GM19372 (cell line): ENCODE results near the gene RAB3IL1.
A peak's percentile ranks its signal among the peaks of the same experiment; 100 is the strongest.
"Not testable (repeated sequence)": the region's sequence is repeated elsewhere in the genome, so short reads cannot be mapped to it uniquely, and the experiment has no call there.

Experiments used
- ATAC-seq: cut with Tn5 transposase; IDR thresholded peaks from one replicate; pipeline ENCODE4 v1.9.1; 2021; ENCODE audit warnings: mild to moderate bottlenecking, low read depth, moderate library complexity; ENCODE audit not compliant: unreplicated experiment

Gene RAB3IL1

DNA sequence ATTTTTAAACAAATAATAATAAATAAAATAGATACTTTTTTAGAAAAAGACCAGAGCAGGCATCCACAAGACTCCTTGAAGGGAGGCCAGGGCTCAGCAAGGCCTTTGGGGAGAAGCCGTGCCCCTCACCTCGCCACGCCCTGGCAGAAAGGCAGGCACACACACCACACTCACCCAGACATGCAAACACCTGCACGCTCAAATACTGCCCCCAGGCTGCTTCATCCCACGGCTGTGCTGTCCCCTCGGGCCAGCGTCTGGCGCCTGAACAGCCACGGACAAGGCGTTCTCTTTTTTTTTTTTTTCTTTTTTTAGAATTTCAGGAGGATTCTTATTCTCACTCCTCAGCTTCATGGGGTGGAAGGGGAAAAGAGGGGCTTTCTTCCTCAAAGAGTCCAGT lies 27.5 kb downstream of the RAB3IL1 start:
- no peak for ATAC-seq

DNA sequence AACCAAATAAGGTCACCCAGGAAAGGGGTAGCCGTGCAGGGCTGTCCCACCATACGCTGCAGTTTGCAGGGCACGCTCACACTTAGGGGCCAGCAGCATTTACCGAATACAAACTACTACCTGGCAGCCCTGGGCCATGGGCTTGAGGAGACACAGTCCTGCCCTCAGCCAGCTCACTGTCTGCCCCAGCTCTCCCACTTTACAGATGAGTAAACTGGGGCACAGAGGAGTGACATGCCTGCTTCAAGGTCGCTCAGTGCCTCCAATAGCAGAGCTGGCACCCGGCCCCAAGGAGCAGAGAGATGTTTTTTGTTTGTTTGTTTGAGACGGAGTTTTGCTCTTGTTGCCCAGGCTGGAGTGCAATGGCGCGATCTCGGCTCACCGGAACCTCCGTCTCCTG lies 28.8 kb downstream of the RAB3IL1 start:
- ATAC-seq, result no peak

DNA sequence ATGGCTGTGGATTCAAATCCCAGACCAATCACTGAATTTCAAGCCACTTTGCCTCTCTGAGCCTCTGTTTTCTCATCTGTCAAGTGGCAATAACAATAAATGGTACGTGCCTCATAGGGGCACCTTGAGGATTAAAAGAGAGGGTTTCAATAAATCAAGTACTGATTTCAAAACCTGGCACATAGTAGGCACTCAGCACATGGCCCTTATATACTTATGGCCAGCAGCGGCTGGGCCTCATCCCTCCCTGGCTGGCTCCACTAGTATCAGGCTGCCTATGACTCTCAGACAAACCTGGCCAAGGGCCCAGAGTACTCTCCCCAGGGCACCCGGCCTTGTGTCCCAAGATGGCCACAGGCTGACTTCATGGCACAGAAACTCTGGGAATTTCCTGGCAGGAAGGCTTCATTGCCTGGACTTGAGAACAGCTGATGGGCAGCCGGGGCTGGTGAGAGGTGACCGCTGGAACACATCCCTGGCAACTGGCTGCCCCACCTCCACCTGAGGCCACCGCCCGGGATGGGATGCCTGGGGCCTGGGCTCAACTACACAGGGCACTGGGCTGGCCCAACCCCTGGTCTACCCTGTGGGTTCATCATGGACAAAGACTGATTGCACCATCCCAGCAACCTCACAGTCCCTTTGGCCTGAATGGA lies 29.4 kb downstream of the RAB3IL1 start:
- no peak for ATAC-seq

DNA sequence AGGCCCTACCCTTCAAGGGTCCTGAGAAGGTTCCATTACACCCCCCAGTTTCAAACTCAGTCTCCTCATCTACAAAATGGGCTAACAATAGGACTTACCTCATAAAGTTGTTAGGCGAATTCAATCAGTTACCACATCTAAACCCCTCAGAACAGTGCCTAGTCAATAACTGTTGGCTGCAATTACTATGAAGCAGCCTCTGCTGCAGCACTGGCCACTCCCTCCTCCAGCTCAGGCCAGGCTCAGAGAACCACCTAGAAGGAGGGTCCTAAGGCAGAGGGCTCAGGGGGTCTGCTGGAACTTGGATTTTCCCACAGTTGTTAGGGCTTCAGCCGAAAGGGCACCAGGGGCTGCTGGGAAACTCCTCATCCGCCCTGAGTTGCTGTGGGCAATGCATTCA lies 30.7 kb downstream of the RAB3IL1 start:
- ATAC-seq, result no peak

DNA sequence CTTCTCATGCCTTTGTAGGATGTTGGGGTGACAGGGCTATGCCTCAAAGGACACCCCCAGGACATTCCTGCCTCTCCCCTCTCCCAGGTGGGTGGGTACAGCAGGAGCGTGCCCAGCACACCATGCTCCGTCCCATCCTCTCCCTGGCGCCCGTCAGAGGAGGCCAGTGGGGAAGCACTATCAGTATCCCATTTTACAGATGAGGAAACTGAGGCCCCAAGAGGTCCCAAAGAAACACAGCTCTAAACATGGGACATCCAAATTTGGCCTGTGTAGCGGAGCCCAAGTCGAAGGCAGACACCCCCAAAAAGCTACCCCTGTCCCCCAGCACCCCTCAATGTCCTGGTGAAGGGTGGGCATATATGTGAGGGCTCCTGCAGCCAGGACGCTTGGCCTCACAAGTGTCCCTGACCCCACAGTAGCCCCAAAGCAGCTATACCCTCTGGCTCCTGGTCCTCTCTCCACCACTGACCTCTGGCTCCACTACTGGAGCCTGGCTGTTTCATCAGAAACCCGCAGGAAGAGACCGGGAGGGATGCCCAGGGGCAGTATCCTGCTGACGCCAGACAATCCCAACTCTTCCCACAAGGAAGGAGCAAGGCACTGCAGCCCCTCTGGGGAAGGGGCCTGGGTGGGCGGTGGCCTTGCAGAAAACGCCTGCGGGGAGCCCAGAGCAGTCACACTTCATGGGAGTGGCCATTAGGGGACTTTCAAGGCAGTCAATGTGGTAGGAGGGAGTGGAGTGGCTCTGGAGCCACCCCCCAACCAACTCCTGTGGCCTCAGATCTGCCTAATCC lies 31.4 kb downstream of the RAB3IL1 start:
- ATAC-seq, result no peak

DNA sequence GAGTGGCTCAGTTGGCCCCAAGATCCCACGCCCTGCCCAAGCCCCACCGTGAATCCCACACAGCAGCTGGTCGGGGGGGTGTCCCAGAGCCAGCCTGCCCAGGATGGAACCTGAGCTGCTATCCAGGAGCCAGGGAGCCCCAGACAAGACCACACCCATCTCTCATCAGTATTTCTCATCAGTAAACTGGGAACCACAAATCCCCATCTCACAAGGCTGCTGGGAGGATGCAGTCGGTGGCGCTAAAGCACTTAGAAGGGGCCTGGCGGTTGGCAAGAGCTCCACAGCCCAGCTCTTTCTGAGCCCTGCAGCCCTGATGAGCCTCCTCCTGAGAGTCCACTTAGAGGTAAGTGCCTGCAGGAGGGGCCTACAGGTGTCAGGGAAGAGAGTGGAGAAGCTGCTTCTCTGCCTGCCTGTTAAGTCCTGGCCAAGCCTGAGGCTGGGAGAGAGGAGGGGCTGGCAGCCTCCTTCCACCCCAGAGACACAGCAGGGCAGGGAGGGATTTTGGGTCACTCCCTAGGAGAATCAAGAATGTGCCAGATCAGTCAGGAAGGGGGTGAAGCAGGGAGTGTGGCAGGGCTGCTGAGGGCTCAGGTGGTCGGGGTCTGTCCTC lies 32.1 kb downstream of the RAB3IL1 start:
- no peak for ATAC-seq

DNA sequence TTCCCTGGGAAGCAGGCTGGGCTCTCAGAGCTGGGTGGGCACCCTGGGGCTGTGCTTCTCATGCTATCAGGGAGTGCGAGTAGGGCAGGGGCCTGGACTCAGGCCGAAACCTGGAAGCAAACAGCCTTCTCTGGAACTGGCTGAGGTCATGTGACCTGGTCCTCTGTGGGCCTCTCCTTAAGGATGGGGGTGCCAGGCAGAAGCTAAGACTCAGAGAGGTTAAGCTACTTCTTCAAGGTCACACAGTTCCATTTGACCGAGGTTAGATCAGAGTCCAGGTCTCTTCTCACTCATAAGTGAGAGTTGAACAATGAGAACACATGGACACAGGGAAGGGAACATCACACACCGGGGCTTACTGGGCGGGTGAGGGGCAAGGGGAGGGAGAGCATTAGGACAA lies 33.4 kb downstream of the RAB3IL1 start:
- no peak for ATAC-seq

DNA sequence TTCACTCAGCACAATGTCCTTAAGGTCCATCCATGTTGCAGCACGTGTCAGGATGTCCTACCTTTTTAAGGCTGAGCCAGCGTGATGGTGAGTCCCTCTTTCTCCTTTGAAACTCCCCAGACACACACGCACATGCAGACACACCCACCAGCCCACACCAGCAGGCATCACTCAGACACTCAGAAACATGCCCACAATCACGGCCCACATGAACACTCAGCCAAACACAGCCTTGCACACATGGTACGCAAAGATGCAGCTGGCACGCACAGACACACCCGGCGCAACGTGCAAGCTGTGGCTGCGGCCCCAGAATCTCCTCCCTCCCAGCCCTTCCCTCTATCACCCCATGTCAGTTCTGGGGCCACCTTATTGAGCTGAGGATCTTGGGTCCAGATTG lies 34.0 kb downstream of the RAB3IL1 start:
- no peak for ATAC-seq

DNA sequence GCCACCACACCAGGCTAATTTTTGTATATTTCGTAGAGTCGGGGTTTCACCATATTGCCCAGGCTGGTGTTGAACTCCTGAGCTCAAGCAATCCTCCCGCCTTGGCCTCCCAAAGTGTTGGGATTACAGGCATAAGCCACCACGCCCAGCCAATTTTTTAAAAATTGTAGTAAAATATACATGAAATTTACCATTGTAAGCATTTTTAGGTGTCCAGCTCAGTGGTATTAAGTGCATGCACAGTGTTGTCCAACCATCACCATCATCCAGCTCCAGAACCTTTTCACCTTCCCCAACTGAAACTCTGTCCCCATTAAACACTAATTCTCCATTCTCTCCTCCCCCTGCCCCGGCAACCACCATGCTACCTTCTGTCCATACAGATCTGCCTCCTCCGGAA lies 34.5 kb downstream of the RAB3IL1 start:
- ATAC-seq, result no peak

DNA sequence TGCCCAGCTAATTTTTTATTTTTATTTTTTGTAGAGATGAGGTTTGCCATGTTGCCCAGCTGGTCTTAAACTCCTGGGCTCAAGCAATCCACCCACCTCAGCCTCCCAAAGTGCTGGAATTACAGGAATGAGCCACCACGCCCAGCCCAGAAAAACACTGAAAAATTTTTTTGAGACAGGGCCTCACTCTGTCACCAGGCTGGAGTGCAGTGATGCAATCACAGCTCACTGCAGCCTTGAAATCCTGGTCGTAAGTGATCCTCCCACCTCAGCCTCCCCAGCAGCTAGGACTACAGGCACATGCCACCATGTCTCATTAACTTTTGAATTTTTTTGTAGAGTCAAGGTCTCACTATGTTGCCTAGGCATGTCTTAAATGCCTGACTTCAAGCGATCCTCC lies 35.1 kb downstream of the RAB3IL1 start:
- ATAC-seq, result not testable (repeated sequence)

DNA sequence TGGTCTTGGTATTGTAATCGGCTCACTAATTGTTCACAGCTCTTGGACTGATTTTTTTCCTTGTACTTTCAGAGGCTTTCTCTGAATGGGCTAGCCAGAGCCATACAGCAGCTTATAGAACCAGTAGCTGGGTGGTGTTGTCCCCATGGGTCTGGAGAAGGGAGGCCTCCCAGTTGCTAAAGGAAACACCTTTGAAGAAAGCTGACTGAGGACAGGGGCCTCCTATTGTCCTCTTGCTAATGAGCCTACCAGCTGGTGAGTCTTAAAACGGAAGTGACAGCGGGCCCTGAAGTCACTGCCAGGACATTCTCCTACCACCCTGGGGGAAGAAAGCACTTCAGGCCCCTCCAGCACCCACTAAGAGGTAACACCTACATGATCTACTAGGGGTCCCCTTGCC lies 36.0 kb downstream of the RAB3IL1 start:
- ATAC-seq, result no peak

DNA sequence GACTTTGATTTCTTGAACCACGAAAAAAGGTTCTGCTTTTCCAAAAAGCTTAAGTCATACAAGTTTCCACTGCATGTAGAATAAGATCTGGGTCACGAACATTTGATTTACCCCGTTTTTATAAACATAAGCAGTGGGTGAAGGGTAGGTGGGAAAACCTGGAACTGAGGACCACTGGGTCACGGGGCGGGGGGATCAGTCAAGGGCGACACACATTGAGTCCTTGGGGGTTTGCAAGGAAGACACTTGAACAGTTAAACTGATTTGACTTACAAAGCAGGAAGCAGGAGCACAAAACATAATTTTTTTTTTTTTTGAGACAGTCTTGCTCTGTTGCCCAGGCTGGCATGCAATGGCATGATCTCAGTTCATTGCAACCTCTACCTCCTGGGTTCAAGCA lies 36.9 kb downstream of the RAB3IL1 start:
- ATAC-seq, result no peak

DNA sequence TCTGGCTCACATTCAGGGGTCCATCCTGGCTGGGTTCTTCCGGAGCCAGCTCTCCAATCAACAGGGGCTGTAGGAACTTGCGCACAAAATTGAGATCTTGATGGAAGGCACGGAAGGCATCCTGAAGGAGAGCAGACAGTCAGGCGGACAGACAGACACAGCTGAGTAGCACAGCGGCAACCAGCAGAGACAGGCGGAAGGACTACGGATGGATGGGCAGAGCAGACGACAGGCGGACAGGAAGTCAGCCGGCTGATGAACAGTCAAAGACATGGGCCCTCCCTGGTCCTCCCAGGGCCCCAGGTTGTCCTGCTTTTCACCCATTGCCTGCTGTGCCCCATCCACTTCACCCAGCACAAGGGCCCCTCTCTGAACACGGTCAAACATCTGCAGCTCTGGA lies 37.3 kb downstream of the RAB3IL1 start:
- ATAC-seq, result no peak

DNA sequence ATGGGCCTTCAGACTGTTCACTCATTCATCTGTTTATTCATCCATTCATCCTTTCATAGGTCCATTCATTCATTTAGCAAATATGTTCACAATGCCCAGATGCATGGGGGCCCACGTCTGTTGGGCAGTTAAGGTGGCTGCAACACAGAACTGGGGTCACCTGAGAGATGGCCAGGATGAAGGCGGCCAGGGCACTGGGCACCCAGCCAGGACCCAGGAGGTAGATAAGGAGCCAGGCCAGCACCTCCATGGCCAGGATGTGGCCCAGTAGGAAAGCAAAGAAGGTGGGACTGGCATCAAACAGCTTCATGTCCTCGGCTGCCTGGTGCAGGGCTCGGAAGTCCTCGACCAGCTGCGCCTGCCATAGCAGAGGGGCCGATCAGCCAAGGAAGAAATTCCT lies 38.2 kb downstream of the RAB3IL1 start:
- no peak for ATAC-seq

DNA sequence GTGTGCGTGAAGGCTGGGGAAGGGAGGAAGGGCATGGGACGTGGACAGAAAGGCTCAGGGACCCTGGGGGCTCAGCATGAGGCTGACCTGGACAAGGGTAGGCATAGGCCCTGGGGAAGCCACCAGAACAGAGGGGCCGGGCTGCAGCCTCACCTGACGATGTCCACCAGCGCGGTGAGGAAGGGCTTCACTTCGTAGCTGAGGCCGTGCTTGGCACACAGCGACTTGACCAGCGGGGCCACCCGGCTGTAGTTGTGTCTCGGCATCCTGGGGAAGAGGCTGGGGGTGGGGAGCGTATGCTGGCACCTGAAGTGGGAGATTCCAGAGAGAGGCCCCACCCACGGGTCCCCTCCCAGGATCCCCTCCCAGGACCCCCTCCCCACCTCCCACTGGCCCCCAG lies 41.7 kb downstream of the RAB3IL1 start:
- no peak for ATAC-seq

DNA sequence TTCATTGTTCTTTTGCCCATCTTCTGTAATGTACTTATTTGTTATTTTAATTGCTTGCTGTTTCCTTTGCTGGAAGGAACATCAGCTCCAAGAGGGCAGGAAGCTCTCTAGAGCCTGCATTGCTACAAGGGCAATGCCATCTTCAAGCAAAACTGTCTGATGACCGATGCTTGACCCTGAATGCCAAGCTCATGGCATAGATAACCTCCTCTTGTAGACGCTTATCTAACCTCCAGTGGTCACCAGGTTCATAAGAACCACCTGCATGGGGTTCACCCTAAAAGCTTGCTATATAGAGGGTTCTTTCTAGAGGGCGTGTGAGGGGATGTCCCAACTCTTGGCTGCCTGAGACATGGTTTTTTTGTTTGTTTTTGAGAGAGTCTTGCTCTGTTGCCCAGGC lies 42.5 kb downstream of the RAB3IL1 start:
- no peak for ATAC-seq

DNA sequence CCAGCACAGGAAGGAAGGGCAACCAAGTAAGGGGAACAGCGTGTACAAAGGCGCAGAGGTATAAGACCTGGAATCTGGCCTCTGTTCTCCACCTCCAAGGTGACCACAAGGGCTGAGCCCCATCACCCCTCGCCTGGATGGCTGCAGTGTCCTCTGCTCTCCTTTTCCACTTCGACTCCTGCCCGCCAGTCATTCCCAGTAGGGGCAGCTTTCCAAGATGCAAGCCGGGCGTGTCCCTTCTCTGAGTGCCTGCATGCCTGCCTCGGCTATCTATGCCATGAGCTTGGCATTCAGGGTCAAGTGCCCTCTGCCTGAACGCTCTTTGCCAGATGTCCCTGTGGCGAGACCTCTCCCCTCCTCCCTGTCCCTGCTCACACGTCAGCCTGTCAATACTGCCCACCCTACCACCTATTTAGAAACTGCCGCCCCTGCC lies 43.0 kb downstream of the RAB3IL1 start:
- no peak for ATAC-seq

DNA sequence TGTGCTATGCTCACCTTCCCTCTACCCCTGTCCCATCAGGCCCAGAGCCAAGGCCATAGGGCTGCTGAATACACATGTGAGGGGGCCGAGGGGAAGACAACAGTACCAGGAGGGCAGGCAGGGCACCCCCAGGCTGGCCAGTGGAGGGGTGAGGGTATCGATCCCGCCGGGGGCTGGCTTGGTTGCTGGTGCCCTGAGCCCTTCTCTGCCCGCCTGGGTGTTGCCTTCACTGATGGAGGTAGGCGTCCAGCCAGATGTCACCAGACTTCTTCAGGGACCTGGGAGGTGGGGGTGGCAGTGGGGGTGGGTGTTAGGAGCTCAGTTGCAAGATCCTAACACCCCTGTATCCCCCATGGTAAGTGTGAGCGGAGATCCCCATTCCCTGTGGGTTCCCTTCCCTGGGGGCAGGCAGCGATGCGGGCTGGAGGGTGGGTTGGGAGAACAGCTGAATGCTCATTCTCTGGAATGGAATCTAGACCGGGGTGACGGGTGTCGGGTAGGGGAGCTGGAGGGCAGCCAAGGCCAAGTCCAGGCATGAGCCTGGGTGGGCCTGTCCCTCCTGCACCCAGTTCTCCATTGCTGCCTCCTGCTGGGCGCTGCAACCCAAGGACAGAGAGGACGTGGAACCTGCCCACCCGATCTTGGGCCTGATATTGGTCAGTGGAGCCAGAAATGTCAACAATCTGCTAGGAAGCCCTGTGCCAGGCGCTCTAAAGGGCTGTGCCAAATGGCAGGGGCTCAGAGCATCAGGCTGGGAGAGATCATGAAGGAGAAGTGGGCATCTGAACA lies 43.6 kb downstream of the RAB3IL1 start:
- ATAC-seq, result no peak

DNA sequence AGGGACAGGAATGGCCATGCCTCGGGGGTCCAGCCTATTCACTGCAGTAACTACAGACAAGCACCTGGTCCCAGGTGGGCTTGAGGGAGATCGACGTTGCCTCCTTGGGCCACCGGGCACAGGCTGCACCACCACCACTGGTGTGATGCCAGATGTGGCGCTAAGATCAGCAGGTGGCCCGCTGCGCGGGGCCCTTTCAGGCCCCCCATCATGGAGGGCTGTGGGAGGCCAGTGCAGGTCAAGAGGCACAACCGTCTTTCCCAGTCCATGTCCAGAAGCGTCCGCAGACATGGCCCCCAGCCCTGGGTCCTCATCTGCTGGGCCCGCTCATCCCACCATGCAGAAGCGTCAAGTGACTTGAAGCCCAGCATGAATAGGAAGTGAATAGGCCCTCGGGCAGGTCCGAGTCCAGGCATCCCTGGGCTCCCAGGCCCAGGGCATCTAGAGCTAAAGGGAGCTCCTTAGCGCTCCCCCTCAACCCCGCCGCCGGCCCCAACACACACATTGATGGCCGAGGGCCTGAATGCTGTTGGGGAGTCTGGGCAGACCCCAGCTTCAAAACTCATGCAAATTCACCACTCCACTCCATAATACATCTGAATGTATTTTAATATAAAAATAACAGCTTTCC lies 44.3 kb downstream of the RAB3IL1 start:
- no peak for ATAC-seq

DNA sequence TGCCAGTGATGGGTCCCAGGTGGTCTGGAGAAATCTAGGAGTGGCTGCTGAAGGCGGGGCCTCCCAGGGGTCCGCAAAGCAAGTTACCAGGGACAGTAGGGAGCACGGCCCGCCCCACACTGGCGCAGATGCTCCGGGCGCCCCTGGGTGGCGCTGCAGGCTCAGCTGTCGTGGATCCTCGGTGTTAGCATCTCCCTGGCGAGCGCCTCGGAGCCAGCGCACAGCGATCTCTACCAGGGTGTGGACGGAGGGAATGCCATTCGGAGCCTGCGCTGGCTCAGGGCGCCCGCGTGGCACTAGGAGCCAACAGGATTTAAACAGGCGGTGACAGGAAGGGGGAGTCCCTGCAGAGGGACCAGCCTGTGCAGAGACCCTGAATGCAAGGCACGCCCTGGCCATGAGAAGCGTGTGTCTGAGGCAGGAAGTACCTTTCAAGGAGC lies 46.2 kb downstream of the RAB3IL1 start:
- peak; percentile 75 for ATAC-seq
